ENCODE results near the gene SPIB.

DNA sequence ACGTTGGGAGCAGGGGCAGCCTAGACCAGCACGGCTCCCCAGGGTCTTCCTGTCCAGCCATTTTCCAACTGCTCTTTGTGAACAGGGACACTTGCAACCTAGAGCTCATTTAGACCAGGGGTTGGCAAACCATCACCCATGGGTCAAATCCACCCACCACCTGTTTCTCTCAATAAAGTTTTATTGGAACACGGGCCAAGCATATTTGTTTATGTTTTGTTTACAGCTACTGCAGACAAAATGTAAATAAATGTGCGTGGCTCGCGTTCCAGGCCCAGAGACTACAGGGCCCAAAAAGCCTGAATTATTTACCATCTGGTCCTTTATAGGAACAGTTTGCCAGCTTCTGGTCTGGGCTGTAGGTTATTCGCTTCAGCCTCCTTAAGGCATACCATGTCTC, 44.2 kb downstream of the SPIB start:
- no peak for TF ChIP-seq CTCF (IDR thresholded peaks at IDR 0.05)
- no peak for TF ChIP-seq POLR2A (IDR thresholded peaks at IDR 0.05; ENCODE audit: low read depth)
